Central memory CD8-positive, alpha-beta T cell (primary cell): Measurements from ENCODE around the gene MYL7.
A peak's percentile ranks its signal among the peaks of the same experiment; 100 is the strongest.

ENCODE experiments used
- ATAC-seq: fragments of 150-1000 bp; cut with Tn5 transposase; replicated peaks from 2 replicates; pipeline ENCODE4 v1.10.0; 2022; ENCODE audit warnings: mild to moderate bottlenecking, moderate FRiP score, moderate number of reproducible peaks; ENCODE audit not compliant: poor library complexity, severe bottlenecking; ENCODE audit errors: extremely low read depth
- DNase-seq, 2 donors: peaks; one replicate each; pipeline ENCODE4 v3.0.0; 2021; ENCODE audit warnings: low spot score in 2 of 2
- H3K27ac Mint-ChIP-seq: one replicate; pipeline ENCODE4 v1.8.0; 2022; ENCODE audit warnings: low read depth, mild to moderate bottlenecking, moderate library complexity, mixed read lengths
- H3K27me3 Mint-ChIP-seq: one replicate; pipeline ENCODE4 v1.8.0; 2022; ENCODE audit warnings: mixed read lengths
- H3K36me3 Mint-ChIP-seq: one replicate; pipeline ENCODE4 v1.8.0; 2022; ENCODE audit warnings: mild to moderate bottlenecking, moderate library complexity, mixed read lengths; ENCODE audit not compliant: insufficient read depth
- H3K4me1 Mint-ChIP-seq: one replicate; pipeline ENCODE4 v1.8.0; 2022; ENCODE audit warnings: mixed read lengths
- H3K4me3 Mint-ChIP-seq: one replicate; pipeline ENCODE4 v1.8.0; 2022; ENCODE audit warnings: mild to moderate bottlenecking, moderate library complexity, mixed read lengths
- H3K9me3 Mint-ChIP-seq: one replicate; pipeline ENCODE4 v1.8.0; 2022; ENCODE audit warnings: mixed read lengths

The MYL7 gene

DNA sequence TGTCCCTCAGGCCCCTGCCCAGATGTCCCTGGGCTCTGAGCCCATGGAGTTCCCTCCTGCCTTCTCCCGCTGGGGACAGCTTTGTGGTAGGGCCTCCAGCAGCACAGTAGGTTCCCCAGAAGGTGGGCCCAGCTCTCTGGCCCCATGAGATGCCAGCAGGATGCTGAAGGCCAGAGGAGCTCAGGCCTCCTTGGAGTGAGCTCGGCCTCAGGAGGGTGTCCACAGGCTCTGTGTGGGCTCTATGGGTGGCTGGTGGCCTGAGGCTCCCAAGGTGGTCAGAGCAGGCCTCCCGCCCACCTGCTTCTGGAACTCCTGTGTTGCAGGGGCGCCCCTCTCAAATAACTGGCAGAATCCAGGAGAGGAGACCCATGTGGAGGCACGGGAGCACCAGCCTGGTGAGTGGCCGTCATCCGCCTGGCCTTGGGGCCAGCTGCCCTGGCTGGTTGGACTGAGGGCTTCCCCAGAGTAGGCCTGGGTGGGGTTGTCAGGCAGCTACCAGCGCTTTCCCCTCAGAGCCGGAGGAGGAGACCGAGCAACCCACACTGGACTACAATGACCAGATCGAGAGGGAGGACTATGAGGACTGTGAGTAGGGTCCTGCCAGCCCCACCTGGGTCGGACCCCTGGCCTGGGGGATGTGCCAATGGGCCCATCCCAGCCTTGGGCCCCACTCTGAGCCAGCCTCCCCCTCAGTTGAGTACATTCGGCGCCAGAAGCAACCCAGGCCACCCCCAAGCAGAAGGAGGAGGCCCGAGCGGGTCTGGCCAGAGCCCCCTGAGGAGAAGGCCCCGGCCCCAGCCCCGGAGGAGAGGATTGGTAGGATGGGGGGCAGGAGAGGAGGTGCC is 33.8 kb downstream of the MYL7 start:
- ATAC-seq (no peak), DNase-seq (no peak)
- peaks cover 2% of the 10 kb centered on the region for H3K36me3 Mint-ChIP-seq
- no peaks in the 10 kb centered on the region for H3K9me3 Mint-ChIP-seq
- H3K27me3 Mint-ChIP-seq: peaks cover 46% of the 10 kb centered on the region
- H3K27ac Mint-ChIP-seq: no peak overlapping the region
- no peaks in the 10 kb centered on the region for H3K4me1 Mint-ChIP-seq
- H3K4me3 Mint-ChIP-seq: no peak overlapping the region

GRCh38 chr7:44106311-44107065 is 34.6 kb downstream of the MYL7 start:
- H3K27me3 Mint-ChIP-seq: peaks cover 46% of the 10 kb centered on the region
- no peaks in the 10 kb centered on the region for H3K4me1 Mint-ChIP-seq
- DNase-seq (no peak), ATAC-seq (no peak)
- no peaks in the 10 kb centered on the region for H3K9me3 Mint-ChIP-seq
- no peak overlapping the region for H3K27ac Mint-ChIP-seq
- no peak overlapping the region for H3K4me3 Mint-ChIP-seq
- peaks cover 2% of the 10 kb centered on the region for H3K36me3 Mint-ChIP-seq

DNA sequence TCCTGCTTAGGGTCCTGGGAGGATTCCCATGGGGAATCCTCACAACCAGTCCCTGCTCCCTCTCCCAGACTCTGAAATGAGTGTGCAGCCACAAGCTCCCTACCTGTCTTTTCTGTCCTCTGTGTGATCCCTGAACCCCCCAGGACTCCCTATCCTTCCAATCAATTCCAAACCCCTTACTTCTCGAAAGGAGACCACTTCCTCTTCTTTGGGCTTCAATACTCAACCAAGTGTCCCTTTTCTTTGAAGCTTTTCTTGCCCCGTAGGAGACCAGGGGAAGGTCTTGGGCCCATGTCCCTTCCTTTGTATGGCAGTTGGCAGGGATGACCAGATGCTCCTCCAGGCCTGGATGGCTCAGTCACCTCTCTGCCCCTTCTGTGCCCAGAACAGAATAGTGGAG is 35.3 kb downstream of the MYL7 start:
- H3K36me3 Mint-ChIP-seq: peaks cover 2% of the 10 kb centered on the region
- H3K27me3 Mint-ChIP-seq: peaks cover 46% of the 10 kb centered on the region
- H3K4me3 Mint-ChIP-seq: peak overlapping the region; percentile 60
- no peak for DNase-seq
- ATAC-seq: no peak
- no peaks in the 10 kb centered on the region for H3K4me1 Mint-ChIP-seq
- no peak overlapping the region for H3K27ac Mint-ChIP-seq
- H3K9me3 Mint-ChIP-seq: no peaks in the 10 kb centered on the region

DNA sequence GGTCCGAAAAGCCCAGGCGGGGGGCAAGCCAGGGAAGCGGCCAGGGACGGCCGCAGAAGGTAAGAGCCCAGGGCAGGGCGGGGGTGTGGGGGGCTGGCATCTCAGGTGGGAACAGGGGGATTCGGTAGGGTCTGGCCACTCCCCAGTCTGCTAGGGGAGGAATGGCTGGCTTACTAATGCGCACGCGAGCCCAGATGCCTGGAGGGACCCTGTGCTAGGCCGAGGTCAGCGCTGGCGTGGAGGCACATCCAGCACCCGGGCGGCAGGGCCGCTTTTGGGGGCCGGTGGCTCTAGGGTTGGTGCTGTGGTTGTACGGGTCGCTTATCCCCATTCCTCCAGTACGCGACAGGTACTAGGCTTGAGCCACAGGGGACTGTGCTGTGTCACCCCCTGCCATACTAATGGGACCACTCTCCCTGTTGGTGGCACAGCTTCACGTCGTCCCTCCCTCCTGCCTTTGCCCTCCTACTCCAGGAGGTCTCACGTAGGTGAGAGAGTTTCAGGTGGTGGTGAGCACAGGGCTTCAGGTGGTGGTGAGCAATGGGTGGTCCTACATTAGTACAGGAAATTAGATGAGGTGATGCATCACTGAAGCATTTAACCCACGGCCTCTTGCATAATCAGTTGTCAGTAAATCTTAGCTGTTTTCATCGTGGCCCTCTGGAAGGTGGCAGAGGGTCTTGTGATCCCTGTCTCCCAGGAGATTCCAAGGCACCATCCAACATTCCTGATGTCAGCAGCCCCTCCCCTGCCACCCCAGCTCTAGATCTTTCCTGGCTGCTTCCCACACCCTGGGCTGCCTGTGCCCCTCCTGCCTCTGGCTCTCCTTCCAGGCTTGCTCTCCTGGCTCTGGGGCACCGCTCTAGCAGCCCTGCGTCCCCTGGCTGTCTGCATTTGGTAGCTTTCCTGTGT is 36.0 kb downstream of the MYL7 start:
- no peak for DNase-seq
- Mint-ChIP-seq H3K36me3 (peaks cover 2% of the 10 kb centered on the region), H3K27ac (no peak overlapping the region), H3K9me3 (no peaks in the 10 kb centered on the region), H3K27me3 (peaks cover 46% of the 10 kb centered on the region), H3K4me3 (peak overlapping the region; percentile 60), H3K4me1 (no peaks in the 10 kb centered on the region)
- ATAC-seq: no peak

- ATAC-seq: peak; percentile 33
- peaks cover 46% of the 10 kb centered on the region for H3K27me3 Mint-ChIP-seq
These were observed 36.9 kb downstream of the MYL7 start, which contains the start of gene AEBP1 for GRCh38 chr7:44103923-44104859. AEBP1 (plus strand) TSS chr7:44104345; CDS start chr7:44104666, 321 bp downstream.

GRCh38 chr7:44103566-44103922 is 37.6 kb downstream of the MYL7 start:
- Mint-ChIP-seq H3K4me3 (peak overlapping the region; percentile 43), H3K27ac (no peak overlapping the region)
- ATAC-seq: no peak

More at GRCh38 chr7:44103923-44104859, 36.9 kb downstream of the MYL7 start, which contains the start of gene AEBP1:
- DNase-seq: no peak
- Mint-ChIP-seq H3K27ac (no peak within 1 kb of the TSS), H3K9me3 (no peaks in the 10 kb centered on the region), H3K36me3 (peaks cover 2% of the 10 kb centered on the region), H3K4me3 (peak within 1 kb of the TSS; percentile 60), H3K4me1 (no peaks in the 10 kb centered on the region)

GRCh38 chr7:44102846-44103565 is 38.1 kb downstream of the MYL7 start:
- no peaks in the 10 kb centered on the region for H3K9me3 Mint-ChIP-seq
- peak overlapping the region; percentile 43 for H3K4me3 Mint-ChIP-seq
- H3K27ac Mint-ChIP-seq: no peak overlapping the region
- H3K4me1 Mint-ChIP-seq: no peaks in the 10 kb centered on the region
- DNase-seq (no peak), ATAC-seq (no peak)
- peaks cover 36% of the 10 kb centered on the region for H3K27me3 Mint-ChIP-seq
- H3K36me3 Mint-ChIP-seq: peaks cover 2% of the 10 kb centered on the region

More at GRCh38 chr7:44103566-44103922, 37.6 kb downstream of the MYL7 start:
- no peaks in the 10 kb centered on the region for H3K9me3 Mint-ChIP-seq
- no peak for DNase-seq
- peaks cover 2% of the 10 kb centered on the region for H3K36me3 Mint-ChIP-seq
- H3K4me1 Mint-ChIP-seq: no peaks in the 10 kb centered on the region
- H3K27me3 Mint-ChIP-seq: peaks cover 42% of the 10 kb centered on the region

DNA sequence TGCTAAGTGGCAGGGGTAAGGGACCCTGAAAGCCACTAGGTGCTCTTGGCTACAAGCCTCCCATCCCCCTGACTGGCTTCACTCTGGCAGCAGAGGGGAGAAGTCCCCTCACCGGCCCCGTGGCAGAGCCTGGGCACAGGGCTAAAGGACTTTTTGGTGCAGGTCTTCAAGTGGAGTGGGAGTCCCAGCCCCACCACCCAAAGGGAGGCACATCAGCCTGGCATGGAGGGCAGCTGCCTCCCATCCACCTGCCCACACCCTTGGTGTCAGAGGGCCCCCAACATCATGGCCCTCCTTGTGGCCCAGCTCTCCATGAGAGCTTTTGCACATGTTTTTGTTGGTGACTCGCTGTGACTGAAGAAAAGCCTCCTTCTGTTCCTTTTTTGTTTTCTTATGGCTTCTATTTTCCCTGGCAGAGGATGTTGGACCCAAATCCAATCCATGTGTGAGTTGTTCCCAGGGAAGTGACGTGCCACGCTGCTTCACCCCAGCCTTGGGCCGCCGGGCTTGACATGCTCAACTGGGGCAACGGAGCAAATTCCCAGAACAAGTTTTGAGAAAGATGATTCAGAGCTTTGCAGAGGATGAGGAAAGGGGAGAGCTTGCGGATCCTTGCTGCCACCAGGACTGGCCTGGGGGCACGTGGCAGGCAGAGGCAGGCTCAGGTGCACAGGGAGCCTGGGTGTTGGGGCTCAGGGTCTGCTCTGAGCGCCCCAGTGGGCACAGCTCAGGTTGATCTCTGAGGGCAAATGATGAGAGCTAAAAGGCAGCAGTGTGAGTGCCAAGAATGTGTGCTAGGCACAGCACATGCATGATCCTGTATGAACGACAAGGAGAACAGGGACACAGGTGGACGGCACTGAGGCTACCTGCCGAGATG is 38.9 kb downstream of the MYL7 start:
- no peak overlapping the region for H3K4me3 Mint-ChIP-seq

DNA sequence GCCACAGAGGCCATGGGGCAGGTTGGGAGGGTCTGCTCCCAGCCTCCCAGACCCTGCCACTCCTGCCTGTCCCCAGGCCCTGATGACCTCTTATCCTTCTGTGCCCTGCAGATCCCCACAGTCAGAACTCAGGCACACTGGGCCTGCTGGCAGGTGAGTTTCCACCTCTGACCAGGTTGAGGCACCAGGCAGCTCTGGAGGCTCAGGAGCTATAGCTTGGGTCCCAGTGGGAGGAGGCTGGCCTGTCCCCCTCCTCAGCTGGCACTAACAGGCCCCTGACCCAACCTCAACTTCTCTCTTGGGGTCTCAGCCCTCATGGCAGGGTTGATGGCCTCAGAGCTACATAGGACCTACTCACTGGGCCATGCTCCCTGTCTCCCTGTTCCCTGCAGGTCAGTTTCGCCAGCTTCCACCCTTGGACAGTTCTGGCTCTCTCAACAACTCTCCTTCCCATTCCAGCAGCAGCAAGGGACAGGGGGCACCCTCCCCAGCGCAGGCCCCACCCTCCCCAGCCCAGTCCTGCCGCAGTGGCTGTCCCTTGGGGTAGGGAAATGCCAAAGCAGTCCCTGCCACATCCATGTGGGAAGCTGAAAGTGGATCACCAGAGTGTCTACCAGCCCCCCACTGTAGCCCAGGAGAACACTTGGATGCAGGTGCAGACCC is 39.7 kb downstream of the MYL7 start:
- Mint-ChIP-seq H3K9me3 (no peaks in the 10 kb centered on the region), H3K36me3 (peaks cover 2% of the 10 kb centered on the region), H3K4me1 (no peaks in the 10 kb centered on the region), H3K4me3 (no peak overlapping the region), H3K27me3 (peaks cover 31% of the 10 kb centered on the region), H3K27ac (no peak overlapping the region)
- no peak for ATAC-seq
- DNase-seq: no peak

More for the DNA sequence above, 38.9 kb downstream of the MYL7 start:
- peaks cover 2% of the 10 kb centered on the region for H3K36me3 Mint-ChIP-seq
- no peak overlapping the region for H3K27ac Mint-ChIP-seq
- no peaks in the 10 kb centered on the region for H3K4me1 Mint-ChIP-seq
- peaks cover 34% of the 10 kb centered on the region for H3K27me3 Mint-ChIP-seq
- DNase-seq (no peak), ATAC-seq (no peak)
- no peaks in the 10 kb centered on the region for H3K9me3 Mint-ChIP-seq
